OCI-LY7 (cell line): ENCODE measurements around the gene ZCCHC14.

ENCODE experiments used
- CTCF ChIP-seq: fragments of 200-600 bp; sonication (generic); conservative IDR thresholded peaks from 2 replicates; pipeline ENCODE4 v1.5.1; 2014; ENCODE audit warnings: mild to moderate bottlenecking, antibody characterized with exemption, low read length, moderate library complexity, mixed read lengths
- EZH2phosphoT487 ChIP-seq: fragments of 200-600 bp; sonication (generic); IDR thresholded peaks from 2 replicates; pipeline ENCODE4 v1.6.1; 2018; ENCODE audit warnings: low read depth, borderline replicate concordance, mild to moderate bottlenecking, mixed run types, antibody characterized with exemption, low read length, moderate library complexity, mixed read lengths

- TF ChIP-seq CTCF (no peak), EZH2phosphoT487 (no peak)
Measured at GRCh38 chr16:87470332-87470731, 22.5 kb downstream of the ZCCHC14 start.
